GM18520 (cell line): ENCODE measurements around the gene KLHL11.
"Not testable (repeated sequence)": the region's sequence is repeated elsewhere in the genome, so short reads cannot be mapped to it uniquely, and the experiment has no call there.

Source experiments
- ATAC-seq: cut with Tn5 transposase; IDR thresholded peaks from one replicate; pipeline ENCODE4 v1.9.1; 2021; ENCODE audit not compliant: unreplicated experiment

The KLHL11 gene

DNA sequence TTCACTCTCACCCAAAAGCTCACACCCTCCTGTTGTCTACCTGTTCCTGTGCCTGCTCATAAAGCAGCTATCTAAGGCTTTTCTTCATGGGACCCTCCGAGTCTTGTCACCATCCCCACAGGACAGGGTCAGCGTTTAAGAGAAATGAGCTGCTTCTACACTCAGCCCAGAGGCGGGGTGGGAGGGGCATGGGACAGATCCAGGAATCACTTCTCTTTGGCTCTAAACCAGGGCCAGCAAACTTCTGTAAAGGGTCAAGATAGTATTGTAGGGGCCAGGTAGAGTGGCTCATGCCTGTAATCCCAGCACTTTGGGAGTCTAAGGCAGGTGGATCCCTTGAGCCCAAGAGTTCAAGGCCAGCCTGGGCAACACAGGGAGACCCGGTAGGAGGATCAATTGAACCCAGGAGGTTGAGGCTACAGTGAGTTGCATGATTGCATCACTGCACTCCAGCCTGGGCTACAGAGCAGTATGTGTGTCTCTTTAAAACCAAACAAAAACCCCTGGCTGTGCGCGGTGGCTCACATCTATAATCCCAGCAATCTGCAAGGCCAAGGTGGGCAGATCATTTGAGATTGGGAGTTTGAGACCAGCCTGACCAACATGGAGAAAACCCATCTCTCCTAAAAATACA, 23.2 kb upstream of the KLHL11 start:
- ATAC-seq, result no peak

DNA sequence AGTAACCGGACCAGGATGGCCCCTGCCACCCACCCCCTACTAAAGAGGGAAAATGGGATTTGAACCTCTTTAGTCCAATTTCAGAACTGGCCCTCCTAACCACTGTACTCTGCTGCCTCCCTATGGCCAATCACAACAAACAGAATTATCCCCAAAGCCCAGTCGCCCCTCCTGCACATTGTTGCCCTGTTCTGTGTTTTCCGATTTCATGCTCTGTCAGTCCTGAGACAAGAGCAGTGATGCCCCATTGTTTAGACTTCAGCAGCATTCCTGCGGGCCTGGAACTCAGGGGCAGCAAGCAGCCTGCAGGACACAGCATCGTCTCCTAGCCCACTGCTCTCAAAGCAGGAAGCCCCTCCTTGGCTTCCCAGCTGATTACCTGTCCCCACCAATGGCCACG, 20.5 kb upstream of the KLHL11 start:
- ATAC-seq, result no peak

GRCh38 chr17:41882756-41883155, 17.5 kb upstream of the KLHL11 start:
- no peak for ATAC-seq

DNA sequence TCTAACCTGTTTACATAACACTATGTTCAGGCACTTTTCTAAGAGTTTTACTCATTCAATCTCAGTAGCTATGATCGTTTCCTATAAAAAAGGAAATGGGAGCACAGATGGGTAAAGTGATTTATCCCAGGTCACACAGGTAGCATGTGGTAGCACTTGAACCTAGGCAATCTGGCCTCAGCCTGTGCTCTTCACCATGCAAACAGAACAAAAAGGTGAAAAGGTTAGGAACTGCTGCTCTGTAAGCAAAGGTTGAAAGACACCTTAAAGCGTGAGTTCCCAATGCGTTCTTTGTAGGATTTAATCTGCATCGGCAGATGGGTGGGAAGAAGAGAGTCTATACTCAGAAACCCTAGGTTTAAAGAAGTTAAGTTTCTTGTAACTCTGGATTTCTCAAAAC, 14.9 kb upstream of the KLHL11 start:
- no peak for ATAC-seq

DNA sequence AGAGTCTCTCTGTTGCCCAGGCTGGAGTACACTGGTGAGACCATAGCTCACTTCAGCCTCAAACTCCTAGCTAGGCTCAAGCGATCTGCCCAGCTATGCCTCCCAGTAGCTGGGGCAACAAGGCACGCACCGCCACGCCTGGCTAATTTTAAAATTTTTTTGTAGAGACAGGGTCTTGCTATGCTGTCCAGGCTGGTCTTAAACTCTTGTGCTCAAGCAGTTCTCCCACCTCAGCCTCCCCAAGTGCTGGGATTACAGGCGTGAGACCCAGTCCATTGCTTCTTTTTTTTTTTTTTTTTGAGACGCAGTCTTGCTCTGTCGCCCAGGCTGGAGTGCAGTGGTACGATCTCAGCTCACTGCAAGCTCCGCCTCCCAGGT, 9.1 kb upstream of the KLHL11 start:
- not testable (repeated sequence) for ATAC-seq

DNA sequence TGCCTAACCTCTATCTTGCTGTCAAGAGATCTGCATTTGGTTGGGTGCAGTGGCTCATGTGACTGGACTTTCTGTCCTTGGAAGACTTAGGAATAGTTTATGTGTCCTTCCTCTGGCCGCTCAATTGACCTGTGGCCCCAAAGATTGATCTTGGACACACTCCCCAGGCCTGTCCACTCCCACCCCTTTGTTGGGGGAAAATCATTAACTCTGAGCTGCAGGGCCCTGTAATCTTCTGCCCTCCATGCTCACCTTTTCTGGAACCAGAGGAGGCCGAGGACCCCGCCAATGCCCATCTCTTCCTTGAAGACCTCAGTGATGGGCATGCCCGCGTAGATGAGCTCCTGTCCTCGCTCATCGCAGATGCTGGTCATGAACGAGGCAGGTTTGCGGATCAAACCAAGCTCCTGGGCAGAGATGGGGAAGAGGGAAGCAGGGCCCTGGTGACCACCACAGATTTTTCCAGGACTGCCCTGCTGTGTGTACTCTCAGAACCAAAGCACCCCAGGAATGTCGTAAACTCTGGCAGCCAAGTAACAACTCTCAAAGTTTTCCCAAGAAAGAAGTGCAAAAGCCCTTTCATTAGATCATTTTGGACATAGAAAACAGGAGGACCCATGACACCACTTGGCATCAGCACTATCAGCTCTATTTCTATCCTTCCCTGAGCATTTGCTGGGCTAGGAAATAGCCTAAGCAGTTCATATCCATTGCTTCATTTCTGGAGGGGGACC, 8.5 kb upstream of the KLHL11 start:
- no peak for ATAC-seq

GRCh38 chr17:41871789-41872188, 6.6 kb upstream of the KLHL11 start:
- ATAC-seq, result no peak

DNA sequence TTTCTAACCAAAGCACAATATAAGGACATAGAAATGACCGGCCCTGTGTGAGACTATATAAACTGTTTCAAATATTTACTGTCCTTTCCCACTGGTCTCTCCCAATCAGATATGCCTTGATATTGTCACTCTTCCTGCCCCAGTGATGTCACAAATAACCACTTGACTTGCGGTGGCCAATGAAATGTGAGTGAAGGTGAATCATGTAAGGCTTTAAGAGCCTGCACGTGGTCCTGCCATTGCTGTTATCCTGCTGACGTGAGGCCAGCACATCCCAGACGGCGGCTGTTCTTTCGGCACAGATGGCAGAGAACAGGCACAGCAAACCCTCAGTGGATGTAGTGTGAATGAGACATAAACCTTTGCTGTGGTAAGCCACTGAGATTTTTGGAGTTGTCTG, 5.4 kb upstream of the KLHL11 start:
- no peak for ATAC-seq

DNA sequence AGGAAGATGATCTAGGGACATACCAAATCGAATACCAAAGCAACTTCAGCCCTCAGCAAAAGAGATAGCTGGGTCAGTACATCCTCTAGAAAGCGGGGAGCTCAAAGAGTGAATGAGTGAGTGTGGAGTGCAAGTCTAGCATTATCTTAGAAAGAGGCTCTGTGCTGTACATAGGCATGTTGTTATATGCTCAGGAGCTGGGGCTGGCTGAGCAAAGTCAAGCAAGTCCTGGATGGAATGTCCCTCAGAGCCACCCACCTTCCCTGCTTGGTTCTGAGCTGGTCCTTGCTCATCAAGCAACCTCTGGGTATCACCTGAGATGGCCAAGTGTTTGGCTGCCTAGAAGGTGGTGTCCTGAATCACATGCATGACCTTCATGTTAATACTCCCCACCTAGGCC, 4.9 kb upstream of the KLHL11 start:
- ATAC-seq, result no peak

DNA sequence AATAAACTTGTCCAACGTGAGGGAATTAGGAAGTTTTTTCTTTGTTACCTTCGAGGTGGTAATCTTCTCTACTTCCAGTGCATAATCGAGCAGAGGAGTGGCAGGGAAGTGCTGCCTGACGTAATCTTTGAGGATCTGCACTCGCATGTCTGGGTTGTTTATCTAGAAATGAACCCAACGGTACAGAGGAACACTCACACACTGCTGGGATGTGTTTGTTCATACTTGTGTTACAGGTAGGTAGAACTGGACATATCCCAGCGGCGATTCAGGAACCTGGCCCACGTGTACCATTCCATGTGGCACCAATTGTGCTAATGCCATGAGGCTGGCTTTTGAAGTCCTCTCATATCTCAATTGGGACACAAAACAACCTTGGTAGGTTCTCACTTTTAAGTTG, 4.2 kb upstream of the KLHL11 start:
- no peak for ATAC-seq

DNA sequence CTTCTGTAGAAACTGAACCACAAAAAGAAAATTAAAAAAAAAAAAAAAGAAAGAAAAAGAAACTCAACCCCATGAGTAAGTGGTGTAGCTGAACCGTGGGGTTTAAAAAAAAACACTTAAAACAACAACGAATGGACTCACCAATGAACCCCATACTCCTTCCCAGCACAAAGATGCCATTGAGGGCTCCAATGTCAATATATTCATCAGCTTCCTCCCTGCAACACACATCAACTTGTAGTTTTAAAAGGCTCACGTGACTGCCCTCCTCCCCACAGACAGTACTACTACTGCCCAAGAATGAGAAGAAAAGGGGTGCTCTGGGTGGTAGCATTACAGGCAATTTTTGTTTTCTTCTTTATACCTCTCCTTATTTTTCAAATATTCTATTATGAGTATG, 3.3 kb upstream of the KLHL11 start:
- ATAC-seq, result no peak

- no peak for ATAC-seq
Observed at GRCh38 chr17:41865596-41865893, 322 bp upstream of the KLHL11 start.

DNA sequence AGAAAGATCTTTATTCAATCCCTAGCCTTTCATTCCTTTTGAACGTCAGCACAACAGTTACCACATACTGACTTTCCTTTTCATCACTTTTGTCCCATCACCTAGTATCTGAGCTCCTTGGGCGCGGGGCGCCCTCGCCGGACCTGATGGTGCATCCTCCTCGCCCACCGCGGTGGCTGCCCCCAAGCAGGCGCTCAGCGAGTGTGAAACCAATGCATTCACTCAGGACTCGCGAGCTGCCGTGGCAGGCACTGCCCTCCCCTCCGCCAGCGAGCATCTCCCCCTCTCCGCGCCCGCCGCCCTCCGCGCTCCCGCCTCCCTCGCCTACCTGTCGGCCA, 756 bp downstream of the KLHL11 start:
- no peak for ATAC-seq

DNA sequence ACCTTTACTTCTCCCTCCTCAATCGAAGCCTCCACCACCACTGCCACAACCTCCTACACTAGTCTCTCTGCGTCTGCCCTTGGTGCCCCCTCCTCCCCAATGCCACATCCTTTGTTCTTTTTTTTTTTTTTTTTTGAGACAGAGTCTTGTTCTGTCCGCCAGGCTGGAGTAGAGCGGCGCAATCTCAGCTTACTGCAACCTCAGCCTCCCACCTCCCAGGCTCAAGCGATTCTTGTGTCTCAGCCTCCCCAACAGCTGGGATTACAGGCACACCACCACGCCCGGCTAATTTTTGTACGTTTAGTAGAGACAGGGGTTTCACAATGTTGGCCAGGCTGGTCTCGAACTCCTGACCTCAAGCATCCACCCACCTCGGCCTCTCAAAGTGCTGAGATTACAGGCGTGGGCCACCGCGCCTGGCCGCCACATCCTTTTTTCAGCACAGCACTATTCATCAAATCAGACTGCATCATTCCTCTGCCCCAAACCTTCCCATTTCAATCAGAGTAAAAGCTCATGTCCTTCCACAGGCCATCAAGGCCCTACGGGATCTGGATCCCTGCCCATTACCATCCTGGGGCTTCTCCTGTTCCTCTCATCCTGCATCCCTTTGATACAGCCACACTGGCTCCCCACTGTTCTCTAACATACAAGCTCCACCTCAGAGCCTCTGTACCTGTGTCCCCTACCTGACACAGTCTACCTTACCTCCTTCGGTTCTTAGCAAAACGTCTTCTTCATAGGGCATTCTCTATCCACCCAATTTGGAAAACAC, 2.0 kb downstream of the KLHL11 start:
- no peak for ATAC-seq

- ATAC-seq, result no peak
Observed at GRCh38 chr17:41860254-41860931, 4.8 kb downstream of the KLHL11 start.

GRCh38 chr17:41851382-41851781, 13.8 kb downstream of the KLHL11 start:
- ATAC-seq, result not testable (repeated sequence)

- ATAC-seq, result no peak
Observed at GRCh38 chr17:41849251-41849990, 15.8 kb downstream of the KLHL11 start.

DNA sequence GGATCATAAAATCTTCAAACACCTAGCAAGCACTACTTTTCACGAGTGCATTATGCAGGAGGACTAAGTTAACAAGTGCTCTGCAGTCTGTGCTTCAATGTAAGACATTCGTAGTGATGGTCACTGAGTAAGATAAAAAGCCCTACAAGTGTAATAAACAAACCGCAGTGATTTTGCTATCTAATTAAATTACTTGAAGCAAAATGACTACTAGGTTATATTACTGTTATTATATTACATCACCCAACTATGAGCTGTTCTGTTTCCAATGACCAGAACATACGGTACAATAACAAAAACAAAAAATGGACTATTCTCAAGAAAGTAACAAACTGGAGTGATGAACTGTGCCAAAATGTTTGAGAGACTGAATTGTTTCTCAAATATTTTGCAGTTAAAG, 16.4 kb downstream of the KLHL11 start:
- ATAC-seq, result no peak

GRCh38 chr17:41844971-41845370, 20.3 kb downstream of the KLHL11 start:
- ATAC-seq, result no peak

DNA sequence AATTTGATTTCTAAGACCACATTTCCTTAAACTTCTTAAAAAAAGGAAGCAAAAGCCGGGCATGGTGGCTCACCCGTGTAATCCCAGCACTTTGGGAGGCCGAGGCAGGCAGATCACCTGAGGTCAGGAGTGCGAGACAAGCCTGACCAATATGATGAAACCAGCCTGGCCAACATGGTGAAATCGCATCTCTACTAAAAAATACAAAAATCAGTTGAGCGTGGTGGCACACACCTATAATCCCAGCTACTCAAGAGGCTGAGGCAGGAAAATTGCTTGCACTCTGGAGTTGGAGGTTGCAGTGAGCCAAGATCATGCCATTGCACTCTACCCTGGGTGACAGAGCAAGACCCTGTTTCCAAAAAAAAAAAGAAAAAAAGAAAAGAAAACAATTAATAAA, 24.4 kb downstream of the KLHL11 start:
- ATAC-seq, result not testable (repeated sequence)

DNA sequence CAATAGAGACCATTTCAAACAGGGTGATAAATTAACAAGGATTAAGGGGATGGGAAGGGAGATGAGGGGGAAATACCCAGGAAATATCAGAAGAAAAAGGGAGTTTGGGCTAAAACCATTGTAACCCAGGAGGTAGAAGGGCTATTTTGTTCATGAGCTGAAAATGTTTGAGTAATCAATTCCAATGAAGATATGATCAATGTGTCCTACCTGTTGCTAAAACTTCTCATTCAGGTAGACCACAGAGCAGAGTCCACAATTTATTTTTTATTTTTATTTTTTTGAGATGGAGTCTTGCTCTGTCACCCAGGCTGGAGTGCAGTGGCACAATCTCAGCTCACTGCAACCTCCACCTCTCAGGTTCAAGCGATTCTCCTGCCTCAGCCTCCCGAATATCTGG, 25.8 kb downstream of the KLHL11 start:
- not testable (repeated sequence) for ATAC-seq
